ENCODE measurements around the gene ZNF414. TPM values are rescaled to one million over a fixed set of nuclear protein-coding genes. Genes with fewer than 3 reads are reported as not detected.
A peak's percentile ranks its signal among the peaks of the same experiment; 100 is the strongest.

Gene ZNF414
- total RNA-seq, 3 donors from 2014 or later, result 7.4 to 13.5 (median 7.5) TPM

DNA sequence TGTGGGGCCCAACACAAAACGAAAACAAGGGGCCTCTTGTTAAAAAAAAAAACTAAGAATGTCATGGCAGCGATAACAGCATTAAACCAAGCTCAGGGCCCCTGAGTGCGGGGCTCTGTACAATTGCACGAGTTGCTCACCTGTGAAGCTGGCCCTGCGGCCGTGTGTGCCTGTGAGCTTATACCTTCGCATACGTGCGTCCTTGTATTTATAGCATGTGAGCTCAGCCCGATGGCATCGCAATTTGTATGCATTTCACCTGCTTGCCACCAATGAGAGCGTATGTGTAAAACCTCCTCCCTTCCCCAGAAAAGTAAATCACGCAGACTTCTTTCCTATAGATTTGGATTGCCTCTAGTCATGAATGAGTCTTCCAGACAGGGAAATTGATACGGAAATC is 52.1 kb downstream of the ZNF414 start:
- TF ChIP-seq POLR2AphosphoS5 (IDR thresholded peaks at IDR 0.05) (no peak), CTCF (IDR thresholded peaks at IDR 0.05) (no peak), POLR2A (IDR thresholded peaks at IDR 0.05) (no peak)
- H3K36me3 ChIP-seq, result peaks cover under 1% of the 10 kb centered on the region
- peaks cover 0 to 29% of the 10 kb centered on the region in 2 donors for H3K4me1 ChIP-seq
- no peak overlapping the region for H3K4me3 ChIP-seq
- intact Hi-C loops (cut with DNase I; ENCODE audit: low total_unique reads), result no loop called here
- DNase-seq (ENCODE audit: low spot score in 2 of 2), result no peak
- no peaks in the 10 kb centered on the region for H3K9me3 ChIP-seq
- H3K27me3 ChIP-seq, result no peaks in the 10 kb centered on the region
- H3K27ac ChIP-seq, result no peak overlapping the region

GRCh38 chr19:8461376-8461775 is 52.6 kb downstream of the ZNF414 start:
- peaks cover 0 to 29% of the 10 kb centered on the region in 2 donors for H3K4me1 ChIP-seq
- H3K27me3 ChIP-seq, result no peaks in the 10 kb centered on the region
- no peak for DNase-seq (ENCODE audit: low spot score in 2 of 2)
- no peaks in the 10 kb centered on the region for H3K36me3 ChIP-seq
- no peak overlapping the region for H3K27ac ChIP-seq
- H3K9me3 ChIP-seq, result no peaks in the 10 kb centered on the region
- no peak for TF ChIP-seq CTCF (IDR thresholded peaks at IDR 0.05)
- no peak overlapping the region for H3K4me3 ChIP-seq
- intact Hi-C loops (cut with DNase I; ENCODE audit: low total_unique reads), result no loop called here

GRCh38 chr19:8460516-8461298 is 53.3 kb downstream of the ZNF414 start:
- peak overlapping the region; percentile 32 to 49 for H3K27ac ChIP-seq
- H3K27me3 ChIP-seq, result no peaks in the 10 kb centered on the region
- TF ChIP-seq CTCF (IDR thresholded peaks at IDR 0.05) (no peak), POLR2AphosphoS5 (IDR thresholded peaks at IDR 0.05) (no peak), POLR2A (IDR thresholded peaks at IDR 0.05) (no peak)
- intact Hi-C loops (cut with DNase I; ENCODE audit: low total_unique reads), result no loop called here
- no peak overlapping the region for H3K4me3 ChIP-seq
- DNase-seq (ENCODE audit: low spot score in 2 of 2), result no peak
- H3K4me1 ChIP-seq, result peaks cover 0 to 29% of the 10 kb centered on the region in 2 donors
- no peaks in the 10 kb centered on the region for H3K9me3 ChIP-seq
- no peaks in the 10 kb centered on the region for H3K36me3 ChIP-seq

Other genes with a start within 250 kb of the ZNF414 start
- 10 to 100 TPM; 26.9 to 98.6 (median 30.9) TPM for gene CD320, start 205.8 kb downstream of the ZNF414 start, total RNA-seq
- gene NDUFA7, start 192.8 kb downstream of the ZNF414 start, total RNA-seq, result 10 to 100 TPM; 23.2 to 27.5 (median 25.8) TPM
- gene RPS28, start 192.7 kb downstream of the ZNF414 start, total RNA-seq, result 1,000 to 10,000 TPM in 1 of 3 donors, 100 to 1,000 TPM in 2; 676 to 1,337 (median 789) TPM
- 10 to 100 TPM in 1 of 3 donors, 1 to 10 TPM in 2; 5.6 to 26.2 (median 7.8) TPM for gene KANK3, start 170.9 kb downstream of the ZNF414 start, total RNA-seq
- 100 to 1,000 TPM in 2 of 3 donors, 10 to 100 TPM in 1; 90.9 to 186 (median 118) TPM for gene ANGPTL4, start 150.0 kb downstream of the ZNF414 start, total RNA-seq
- 10 to 100 TPM; 39.5 to 57.7 (median 41.3) TPM for gene RAB11B, start 123.8 kb downstream of the ZNF414 start, total RNA-seq
- 100 to 1,000 TPM; 126 to 224 (median 132) TPM for gene MARCHF2, start 100.9 kb downstream of the ZNF414 start, total RNA-seq
- 100 to 1,000 TPM in 2 of 3 donors, 10 to 100 TPM in 1; 84.8 to 153 (median 116) TPM for gene HNRNPM, start 69.2 kb downstream of the ZNF414 start, total RNA-seq
- under 1 TPM; 0.16 to 0.73 (median 0.33) TPM for gene PRAM1, start 11.5 kb downstream of the ZNF414 start, total RNA-seq
- gene MYO1F, start 63.3 kb upstream of the ZNF414 start, total RNA-seq, result 10 to 100 TPM in 2 of 3 donors, 1 to 10 TPM in 1; 8.5 to 31.0 (median 11.3) TPM
- 10 to 100 TPM; 23.4 to 68.2 (median 48.2) TPM for gene ADAMTS10, start 96.5 kb upstream of the ZNF414 start, total RNA-seq
- not detected for gene NFILZ, start 116.5 kb upstream of the ZNF414 start, total RNA-seq
- not detected for gene ACTL9, start 184.6 kb upstream of the ZNF414 start, total RNA-seq
- not detected for gene OR2Z1, start 207.5 kb upstream of the ZNF414 start, total RNA-seq